Measurements from ENCODE around the gene LCA5.
A peak's percentile ranks its signal among the peaks of the same experiment; 100 is the strongest.

The LCA5 gene

DNA sequence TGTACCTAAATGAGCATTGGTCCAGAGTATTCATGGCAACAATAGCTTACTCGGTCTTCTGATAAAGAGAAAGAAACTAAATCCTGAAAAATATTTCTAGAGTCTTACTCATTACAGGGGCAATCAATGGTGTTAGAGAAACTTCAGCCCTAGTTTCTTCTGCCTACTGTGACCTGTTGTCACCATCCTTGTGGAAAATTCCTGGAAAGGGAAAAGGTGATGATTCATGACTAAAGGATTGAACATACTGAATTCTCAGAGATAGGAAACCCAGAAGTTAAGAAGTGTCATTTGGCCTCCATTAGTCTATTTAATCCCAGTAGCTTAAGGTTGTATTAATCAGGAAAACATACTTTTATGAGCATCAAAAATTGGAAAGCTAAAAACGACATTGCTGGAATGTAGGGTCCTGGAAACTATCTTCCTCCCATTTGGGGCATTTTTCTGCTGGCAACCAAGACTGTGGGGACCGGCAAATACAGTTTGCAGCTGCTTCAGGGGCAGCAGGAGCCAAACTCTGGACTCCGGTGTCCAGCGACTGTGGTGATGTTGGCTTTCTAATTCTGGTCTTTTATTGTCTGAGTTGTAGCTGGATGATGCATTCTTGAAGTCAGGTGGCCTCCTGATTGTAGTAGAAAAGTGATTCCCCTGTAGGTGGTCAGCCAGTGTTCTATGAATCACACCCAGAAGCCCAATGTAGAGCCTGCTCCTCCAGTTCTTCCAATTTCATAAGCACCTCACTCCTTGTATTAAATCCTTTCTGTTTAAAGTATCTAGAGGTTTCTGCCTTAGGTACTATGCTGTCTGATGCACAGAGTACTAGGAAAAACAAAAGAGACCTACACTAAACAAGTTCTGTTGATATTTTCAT, 67.6 kb downstream of the LCA5 start:
- CTCF ChIA-PET = interaction anchor here (0.6 to 0.7 kb wide), 2 partner anchors 390 to 689 kb away, joined by 4 to 5 read pairs; no protein-coding TSS in a partner anchor
- POLR2A ChIA-PET (ENCODE audit: low non-redundant PET) = no interaction called here
- TF ChIP-seq, protein P1, sequence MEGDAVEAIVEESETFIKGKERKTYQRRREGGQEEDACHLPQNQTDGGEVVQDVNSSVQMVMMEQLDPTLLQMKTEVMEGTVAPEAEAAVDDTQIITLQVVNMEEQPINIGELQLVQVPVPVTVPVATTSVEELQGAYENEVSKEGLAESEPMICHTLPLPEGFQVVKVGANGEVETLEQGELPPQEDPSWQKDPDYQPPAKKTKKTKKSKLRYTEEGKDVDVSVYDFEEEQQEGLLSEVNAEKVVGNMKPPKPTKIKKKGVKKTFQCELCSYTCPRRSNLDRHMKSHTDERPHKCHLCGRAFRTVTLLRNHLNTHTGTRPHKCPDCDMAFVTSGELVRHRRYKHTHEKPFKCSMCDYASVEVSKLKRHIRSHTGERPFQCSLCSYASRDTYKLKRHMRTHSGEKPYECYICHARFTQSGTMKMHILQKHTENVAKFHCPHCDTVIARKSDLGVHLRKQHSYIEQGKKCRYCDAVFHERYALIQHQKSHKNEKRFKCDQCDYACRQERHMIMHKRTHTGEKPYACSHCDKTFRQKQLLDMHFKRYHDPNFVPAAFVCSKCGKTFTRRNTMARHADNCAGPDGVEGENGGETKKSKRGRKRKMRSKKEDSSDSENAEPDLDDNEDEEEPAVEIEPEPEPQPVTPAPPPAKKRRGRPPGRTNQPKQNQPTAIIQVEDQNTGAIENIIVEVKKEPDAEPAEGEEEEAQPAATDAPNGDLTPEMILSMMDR (conservative IDR thresholded peaks at IDR 0.05; ENCODE audit: low read depth) = no peak
- no peak for DNase-seq (ENCODE audit: low spot score)
- no peak overlapping the region for H3K27ac ChIP-seq

DNA sequence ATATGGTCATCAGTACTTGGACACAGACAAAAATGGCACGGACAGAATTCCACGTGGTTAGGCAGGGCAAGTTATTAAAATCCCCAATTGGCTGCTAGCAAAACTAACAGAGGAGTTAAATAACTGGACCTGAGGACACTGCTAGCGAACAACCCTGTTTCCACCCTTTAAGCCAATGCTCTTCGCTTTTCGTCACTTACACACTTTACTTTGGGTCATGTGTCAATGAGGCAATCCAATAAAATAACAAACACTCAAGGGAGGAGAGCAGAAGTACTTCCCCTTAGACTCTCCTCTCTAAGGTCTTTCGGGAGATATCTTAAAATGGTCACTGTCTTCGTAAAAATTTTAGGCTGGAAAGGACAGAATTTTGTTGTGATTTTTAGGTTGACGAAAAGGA, 68.6 kb downstream of the LCA5 start:
- ChIA-PET CTCF (no interaction called here), POLR2A (ENCODE audit: low non-redundant PET) (no interaction called here)
- DNase-seq (ENCODE audit: low spot score) = no peak
- no peak overlapping the region for H3K27ac ChIP-seq
- TF ChIP-seq, protein P1 (conservative IDR thresholded peaks at IDR 0.05; ENCODE audit: low read depth) = no peak

DNA sequence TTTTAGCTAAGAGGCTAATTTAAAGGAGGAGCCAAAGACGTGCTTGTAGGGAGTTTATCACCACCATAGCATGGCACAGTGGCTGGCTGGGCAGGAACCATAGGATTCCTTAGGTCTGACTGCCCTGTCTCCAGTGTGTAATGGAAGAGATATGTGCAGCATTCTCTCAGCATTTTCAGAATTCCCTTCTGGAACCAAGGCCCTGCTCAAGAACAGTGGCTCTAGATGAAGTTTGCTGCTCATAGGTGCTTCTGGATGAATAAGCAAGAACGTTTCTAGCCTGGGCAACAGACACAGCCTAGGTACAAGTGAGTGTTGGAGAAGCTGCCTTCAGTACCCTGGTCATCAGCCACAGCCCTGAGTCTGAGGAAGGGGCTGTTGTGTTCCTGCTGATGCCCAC, 69.1 kb downstream of the LCA5 start:
- H3K27ac ChIP-seq = no peak overlapping the region
- ChIA-PET CTCF (no interaction called here), POLR2A (ENCODE audit: low non-redundant PET) (no interaction called here)
- TF ChIP-seq, protein P1 (conservative IDR thresholded peaks at IDR 0.05; ENCODE audit: low read depth) = no peak
- no peak for DNase-seq (ENCODE audit: low spot score)

DNA sequence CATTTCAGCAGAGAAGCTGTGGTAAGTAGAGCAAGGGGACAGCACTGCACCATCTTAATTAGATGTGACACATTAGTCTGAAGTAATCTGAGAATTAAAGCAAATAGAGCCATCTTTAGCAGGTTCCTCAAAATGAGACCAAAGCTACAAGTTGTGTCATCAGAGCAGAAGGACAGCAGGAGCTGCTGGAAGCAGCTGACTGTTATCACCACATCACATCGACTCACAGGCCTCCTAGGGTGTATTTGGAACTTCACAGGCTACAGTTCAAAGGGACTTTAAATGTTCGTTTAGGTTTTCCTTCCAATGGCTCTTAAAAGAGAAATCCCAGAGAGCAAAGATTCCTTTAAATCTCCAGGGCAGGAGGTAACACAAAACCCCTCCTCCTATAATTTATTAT, 69.5 kb downstream of the LCA5 start:
- ChIA-PET POLR2A (ENCODE audit: low non-redundant PET) (no interaction called here), CTCF (interaction anchor here (0.6 kb wide), 1 partner anchor 217 kb away, joined by 3 read pairs; no protein-coding TSS in a partner anchor)
- DNase-seq (ENCODE audit: low spot score) = no peak
- TF ChIP-seq, protein P1 (conservative IDR thresholded peaks at IDR 0.05; ENCODE audit: low read depth) = no peak
- H3K27ac ChIP-seq = no peak overlapping the region

DNA sequence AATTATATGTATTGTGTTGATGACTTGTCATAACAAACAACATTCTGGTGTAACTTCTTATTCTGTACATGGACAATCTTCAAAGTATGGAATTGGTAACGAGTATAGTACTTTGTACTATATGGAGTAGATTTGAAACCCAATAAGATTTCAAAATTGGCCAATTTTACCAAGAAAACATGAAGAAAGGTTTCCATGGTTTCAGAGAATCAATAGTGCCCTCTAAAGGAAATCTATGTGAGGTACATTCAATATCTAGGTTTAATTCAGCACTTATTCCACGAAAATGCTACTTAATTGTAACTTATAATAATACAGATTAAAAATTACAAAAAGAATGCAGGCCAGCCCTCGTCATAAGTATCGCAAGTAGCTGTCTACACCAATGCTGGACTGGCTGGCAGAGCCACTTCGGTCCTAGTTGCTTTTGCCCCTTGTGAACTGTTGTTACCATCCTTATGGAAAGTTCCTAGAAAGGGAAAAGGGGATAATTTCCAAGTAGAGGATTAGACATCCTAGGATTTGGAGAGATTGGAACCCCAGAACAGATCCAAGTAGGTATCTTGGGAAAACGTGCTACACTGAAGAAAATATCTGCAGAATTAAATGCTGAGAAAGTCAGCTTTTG, 70.9 kb downstream of the LCA5 start:
- ChIA-PET CTCF (interaction anchor here (0.5 to 1.0 kb wide), 5 partner anchors 9 to 382 kb away, joined by 3 to 8 read pairs (median 4); no protein-coding TSS in a partner anchor), POLR2A (ENCODE audit: low non-redundant PET) (no interaction called here)
- no peak overlapping the region for H3K27ac ChIP-seq
- TF ChIP-seq, protein P1 (conservative IDR thresholded peaks at IDR 0.05; ENCODE audit: low read depth) = peak; percentile 62
- DNase-seq (ENCODE audit: low spot score) = peak; percentile 46

DNA sequence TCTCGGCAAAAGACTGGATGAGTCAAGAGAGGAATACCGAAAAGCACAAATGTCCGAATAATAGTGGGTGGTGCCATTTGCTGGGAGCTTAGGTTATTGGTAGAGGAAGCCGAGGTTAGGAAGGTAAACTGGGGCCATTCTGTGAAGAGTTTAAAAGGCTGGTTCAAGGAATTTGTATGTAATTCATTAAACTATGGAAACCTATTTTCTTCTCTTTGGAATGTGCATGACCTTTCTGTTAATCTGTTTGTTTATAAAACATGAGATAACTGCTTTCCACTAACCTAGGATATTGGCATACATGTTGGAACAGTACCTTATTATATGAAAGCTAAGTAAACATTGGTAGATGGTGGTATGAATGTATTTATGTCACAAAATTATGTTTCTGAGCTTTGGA, 71.8 kb downstream of the LCA5 start:
- ChIA-PET CTCF (interaction anchor here (0.5 to 1.0 kb wide), 4 partner anchors 34 to 303 kb away, joined by 3 read pairs; no protein-coding TSS in a partner anchor), POLR2A (ENCODE audit: low non-redundant PET) (no interaction called here)
- DNase-seq (ENCODE audit: low spot score) = no peak
- TF ChIP-seq, protein P1 (conservative IDR thresholded peaks at IDR 0.05; ENCODE audit: low read depth) = no peak
- H3K27ac ChIP-seq = no peak overlapping the region
